ENCODE results near the gene NIFK. TPM values are rescaled to one million over a fixed set of nuclear protein-coding genes. Genes with fewer than 3 reads are reported as not detected.
A peak's percentile ranks its signal among the peaks of the same experiment; 100 is the strongest.
"Not testable (repeated sequence)": the region's sequence is repeated elsewhere in the genome, so short reads cannot be mapped to it uniquely, and the experiment has no call there.

NIFK gene
- total and polyA plus RNA-seq, 10 donors, result 28.4 to 74.7 (median 44.9) TPM

DNA sequence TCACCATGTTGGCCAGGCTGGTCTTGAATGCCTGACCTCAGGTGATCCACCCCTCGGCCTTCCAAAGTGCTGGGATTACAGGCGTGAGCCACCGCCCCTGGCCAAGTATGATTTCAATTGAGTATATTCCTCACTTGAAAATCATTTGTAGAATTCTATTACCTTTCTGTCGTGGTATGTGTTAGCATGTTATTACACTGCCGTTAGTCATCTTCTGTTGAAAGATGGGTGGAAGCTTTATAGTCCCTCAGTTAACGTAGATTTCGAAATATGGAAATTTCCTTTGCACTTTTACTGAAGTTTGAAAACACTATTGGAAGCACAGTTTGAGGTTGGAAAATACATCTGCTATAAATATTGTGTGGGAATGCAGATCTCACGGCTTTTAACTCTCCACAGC is 14.7 kb downstream of the NIFK start:
- Histone ChIP-seq H3K9me3 (no peaks in the 10 kb centered on the region), H3K4me3 (no peak overlapping the region), H3K36me3 (peaks cover 0 to 17% (median 11%) of the 10 kb centered on the region in 6 donors), H3K27ac (no peak overlapping the region), H3K4me1 (peaks cover 0 to 11% (median 6%) of the 10 kb centered on the region in 6 donors), H3K27me3 (replicated peaks in 1 of 7) (no peaks in the 10 kb centered on the region)
- WGBS, 5 donors, result 62 to 80% (median 72%) methylated on average over 8 of the region's 8 CpGs
- TF ChIP-seq, protein P1, sequence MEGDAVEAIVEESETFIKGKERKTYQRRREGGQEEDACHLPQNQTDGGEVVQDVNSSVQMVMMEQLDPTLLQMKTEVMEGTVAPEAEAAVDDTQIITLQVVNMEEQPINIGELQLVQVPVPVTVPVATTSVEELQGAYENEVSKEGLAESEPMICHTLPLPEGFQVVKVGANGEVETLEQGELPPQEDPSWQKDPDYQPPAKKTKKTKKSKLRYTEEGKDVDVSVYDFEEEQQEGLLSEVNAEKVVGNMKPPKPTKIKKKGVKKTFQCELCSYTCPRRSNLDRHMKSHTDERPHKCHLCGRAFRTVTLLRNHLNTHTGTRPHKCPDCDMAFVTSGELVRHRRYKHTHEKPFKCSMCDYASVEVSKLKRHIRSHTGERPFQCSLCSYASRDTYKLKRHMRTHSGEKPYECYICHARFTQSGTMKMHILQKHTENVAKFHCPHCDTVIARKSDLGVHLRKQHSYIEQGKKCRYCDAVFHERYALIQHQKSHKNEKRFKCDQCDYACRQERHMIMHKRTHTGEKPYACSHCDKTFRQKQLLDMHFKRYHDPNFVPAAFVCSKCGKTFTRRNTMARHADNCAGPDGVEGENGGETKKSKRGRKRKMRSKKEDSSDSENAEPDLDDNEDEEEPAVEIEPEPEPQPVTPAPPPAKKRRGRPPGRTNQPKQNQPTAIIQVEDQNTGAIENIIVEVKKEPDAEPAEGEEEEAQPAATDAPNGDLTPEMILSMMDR (IDR thresholded peaks at IDR 0.05 in 8 of 11, conservative IDR thresholded peaks at IDR 0.05 in 3 of 11), result no peak
- no peak for TF ChIP-seq POLR2AphosphoS5 (IDR thresholded peaks at IDR 0.05)
- no peak for TF ChIP-seq POLR2A (IDR thresholded peaks at IDR 0.05)
- intact Hi-C loops (cut with DNase I; ENCODE audit: low total_unique reads), result loop anchor here (5.0 kb wide), 1 partner anchor 320 kb away; no protein-coding TSS in a partner anchor
- DNase-seq, result no peak

DNA sequence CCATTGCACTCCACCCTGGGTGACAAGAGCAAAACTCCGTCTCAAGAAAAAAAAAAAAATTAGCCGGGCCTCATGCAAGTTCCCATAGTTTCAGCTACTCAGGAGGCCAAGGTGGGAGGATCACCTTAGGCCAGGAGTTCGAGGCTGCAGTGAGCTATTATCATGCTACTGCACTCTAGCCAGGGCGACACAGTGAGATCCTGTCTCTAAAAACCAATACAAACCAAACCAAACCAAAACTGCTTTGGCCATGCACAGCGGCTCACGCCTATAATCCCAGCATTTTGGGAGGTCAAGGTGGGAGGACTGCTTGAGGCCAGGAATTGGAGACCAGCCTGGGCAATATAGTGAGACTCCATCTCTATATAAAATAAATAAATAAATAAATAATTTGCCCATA is 19.1 kb downstream of the NIFK start:
- intact Hi-C loops (cut with DNase I; ENCODE audit: low total_unique reads), result no loop called here
- H3K36me3 ChIP-seq, result no peaks in the 10 kb centered on the region
- peaks cover 0 to 11% (median 6%) of the 10 kb centered on the region in 6 donors for H3K4me1 ChIP-seq
- H3K4me3 ChIP-seq, result no peak overlapping the region
- H3K27ac ChIP-seq, result no peak overlapping the region
- WGBS, 5 donors, result 88 to 98% (median 94%) methylated on average over 6 of the region's 6 CpGs
- no peaks in the 10 kb centered on the region for H3K9me3 ChIP-seq
- DNase-seq, result peak; percentile 21
- H3K27me3 ChIP-seq (replicated peaks in 1 of 7), result no peaks in the 10 kb centered on the region
- no peak for TF ChIP-seq POLR2AphosphoS5 (IDR thresholded peaks at IDR 0.05)
- TF ChIP-seq POLR2A (IDR thresholded peaks at IDR 0.05), result no peak
- TF ChIP-seq, protein P1 (IDR thresholded peaks at IDR 0.05 in 8 of 11, conservative IDR thresholded peaks at IDR 0.05 in 3 of 11), result no peak

DNA sequence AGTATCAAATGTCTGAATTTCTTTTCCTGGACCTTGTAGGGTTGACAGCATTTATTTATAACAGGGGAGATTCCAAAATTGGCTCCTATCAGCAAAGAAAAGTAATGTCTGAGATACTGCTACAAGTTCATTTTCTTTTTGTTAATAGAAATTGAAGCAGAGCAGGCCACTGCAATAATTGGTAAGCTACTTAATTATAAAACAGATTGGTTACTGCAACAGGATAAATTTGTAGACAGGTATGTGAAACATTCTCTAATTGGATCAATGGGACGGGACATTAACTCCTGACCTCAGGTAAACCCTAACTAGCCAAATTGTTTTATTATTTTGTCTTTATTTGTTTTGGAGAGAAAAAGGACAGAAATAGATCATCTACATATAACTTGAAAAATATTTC is 20.5 kb downstream of the NIFK start:
- DNase-seq, result no peak
- Histone ChIP-seq H3K27me3 (replicated peaks in 1 of 7) (no peaks in the 10 kb centered on the region), H3K27ac (no peak overlapping the region), H3K4me3 (no peak overlapping the region), H3K36me3 (no peaks in the 10 kb centered on the region), H3K9me3 (no peaks in the 10 kb centered on the region), H3K4me1 (peaks cover 0 to 11% (median 6%) of the 10 kb centered on the region in 6 donors)
- TF ChIP-seq, protein P1 (IDR thresholded peaks at IDR 0.05 in 8 of 11, conservative IDR thresholded peaks at IDR 0.05 in 3 of 11), result no peak
- TF ChIP-seq POLR2AphosphoS5 (IDR thresholded peaks at IDR 0.05), result no peak
- no peak for TF ChIP-seq POLR2A (IDR thresholded peaks at IDR 0.05)
- intact Hi-C loops (cut with DNase I; ENCODE audit: low total_unique reads), result no loop called here
- 85 to 94% (median 87%) methylated on average over 1 of the region's 1 CpG for WGBS, 5 donors

DNA sequence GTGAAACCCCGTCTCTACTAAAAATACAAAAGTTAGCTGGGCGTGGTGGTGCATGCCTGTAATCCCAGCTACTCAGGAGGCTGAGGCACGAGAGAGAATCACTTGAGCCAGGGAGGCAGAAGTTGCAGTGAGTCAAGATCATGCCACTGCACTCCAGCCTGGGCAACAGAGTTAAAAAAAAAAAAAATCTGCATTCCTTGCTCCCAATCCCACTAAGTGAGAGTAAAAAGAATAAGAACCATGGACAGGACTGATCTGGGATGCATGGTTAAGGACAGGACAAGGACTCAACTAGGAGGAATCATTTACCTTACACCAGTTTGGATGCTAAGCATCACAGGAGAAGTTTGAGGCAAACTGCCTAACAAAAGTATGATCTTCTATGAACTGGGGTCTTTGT is 25.2 kb downstream of the NIFK start:
- H3K36me3 ChIP-seq; intact Hi-C loops (cut with DNase I; ENCODE audit: low total_unique reads); DNase-seq; H3K4me3 ChIP-seq; H3K4me1 ChIP-seq; H3K9me3 ChIP-seq; H3K27ac ChIP-seq; H3K27me3 ChIP-seq (replicated peaks in 1 of 7): not testable (repeated sequence)
- 76 to 98% (median 87%) methylated on average over 2 to 3 of the region's 3 CpGs for WGBS, 5 donors

Measured in spleen (tissue), 11 donors.